K562 (cell line): ENCODE data around the gene B4GALNT3. TPM values are rescaled to one million over a fixed set of nuclear protein-coding genes. Genes with fewer than 3 reads are reported as not detected.

Experiments
- DEAF1 ChIP-seq: fragments of 450-650 bp; formaldehyde crosslinking; IDR thresholded peaks from 2 replicates; pipeline ENCODE4 v1.4.0; 2020; ENCODE audit warnings: mild to moderate bottlenecking, moderate library complexity
- GTF2A2 ChIP-seq: IDR thresholded peaks from 2 replicates; pipeline ENCODE4 v1.6.1; 2016; ENCODE audit warnings: mild to moderate bottlenecking, missing genetic modification characterization, missing compliant biosample characterization
- MECOM ChIP-seq: fragments of 250-450 bp; sonication (Bioruptor Pico); IDR thresholded peaks from 2 replicates; pipeline ENCODE4 v1.8.0; 2022; ENCODE audit warnings: inconsistent platforms
- SMAD4 ChIP-seq: fragments of 250-450 bp; sonication (Bioruptor Pico); conservative IDR thresholded peaks from 2 replicates; pipeline ENCODE4 v1.8.0; 2021; ENCODE audit warnings: inconsistent platforms, mild to moderate bottlenecking, moderate library complexity
- ZNF592 ChIP-seq: fragments of 450-650 bp; IDR thresholded peaks from 2 replicates; pipeline ENCODE4 v1.6.1; 2017; ENCODE audit warnings: antibody characterized with exemption, mild to moderate bottlenecking
- ZNF609 ChIP-seq: sonication (generic); formaldehyde crosslinking; IDR thresholded peaks from 2 replicates; pipeline ENCODE4 v1.8.1; 2023; ENCODE audit warnings: missing genetic modification reagents, mild to moderate bottlenecking, borderline replicate concordance
- ZNF696 ChIP-seq: fragments of 250-450 bp; sonication (Bioruptor Pico); conservative IDR thresholded peaks from 2 replicates; pipeline ENCODE4 v1.4.0; 2020; ENCODE audit warnings: mild to moderate bottlenecking, moderate library complexity
- ZNF766 ChIP-seq: fragments of 200-800 bp; sonication (Bioruptor generic); conservative IDR thresholded peaks from 2 replicates; pipeline ENCODE4 v1.6.1; 2016; ENCODE audit warnings: missing genetic modification characterization, missing compliant biosample characterization
- polyA plus RNA-seq, 8 experiments: library from polyadenylated mRNA; depleted of rRNA in 4 of 8; stranded (reverse) in 5 of 8; unstranded in 3 of 8; fragments of >200 nt; fragmentation: Nextera tagmentation in 2 of 8; fragmentation: Illumina TruSeq in 1 of 8; extraction: Ambion mirVana in 2 of 8; extraction: Trizol in 1 of 8; gene quantifications; 2 replicates each; pipeline versions ENCODE4 v1.2.1 to v1.2.3, GENCODE V29; 2011 to 2014; ENCODE audit warnings: inconsistent platforms in 1 of 8, missing spikeins in 1 of 8
- total RNA-seq, 7 experiments: library from RNA; depleted of rRNA in 6 of 7; stranded (reverse); fragments of >200 nt in 6 of 7; fragmentation: Illumina TruSeq in 2 of 7; extraction: Trizol in 2 of 7; gene quantifications; 2 replicates each; pipeline versions ENCODE4 v1.2.1 to v1.2.3, GENCODE V29; 2011 to 2021; ENCODE audit warnings: low replicate concordance in 1 of 7
- TF ChIP-seq, protein P1 (sequence below): fragments of 200-800 bp; sonication (Bioruptor generic); IDR thresholded peaks from 2 replicates; pipeline ENCODE4 v1.6.1; 2017; ENCODE audit warnings: missing genetic modification characterization, missing compliant biosample characterization
- TF ChIP-seq, protein P2 (sequence below): sonication (generic); formaldehyde crosslinking; IDR thresholded peaks from 2 replicates; pipeline ENCODE4 v1.8.0; 2022; ENCODE audit warnings: mild to moderate bottlenecking, missing genetic modification reagents, borderline replicate concordance

Gene B4GALNT3
- total and polyA plus RNA-seq, 9 of the 15 experiments (the other 6 are each of a cell fraction or from before 2014, with no cell fraction given): 0.04 to 0.36 (median 0.10) TPM; not detected in 6

DNA sequence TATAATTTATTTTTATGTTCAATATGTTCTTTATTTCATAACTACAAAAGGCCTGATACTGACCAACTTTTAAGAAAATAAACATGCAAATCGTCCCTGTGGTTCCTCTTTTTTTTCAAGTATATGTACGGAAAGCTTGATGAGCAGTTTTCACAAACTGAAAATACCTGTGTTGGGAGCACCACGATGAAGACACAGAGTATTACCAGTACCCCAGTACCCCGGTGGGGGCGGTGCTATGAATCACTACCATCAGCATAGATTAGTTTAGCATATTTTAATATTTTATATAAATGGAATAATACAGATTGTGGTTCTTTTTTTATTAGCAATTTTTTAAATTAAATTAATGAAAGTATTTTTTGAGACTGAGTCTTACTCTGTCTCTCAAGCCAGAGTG is 7.0 kb downstream of the B4GALNT3 start (continued):
- no peak for TF ChIP-seq ZNF609 (CRISPR knock-in tag)
- TF ChIP-seq, protein P1, sequence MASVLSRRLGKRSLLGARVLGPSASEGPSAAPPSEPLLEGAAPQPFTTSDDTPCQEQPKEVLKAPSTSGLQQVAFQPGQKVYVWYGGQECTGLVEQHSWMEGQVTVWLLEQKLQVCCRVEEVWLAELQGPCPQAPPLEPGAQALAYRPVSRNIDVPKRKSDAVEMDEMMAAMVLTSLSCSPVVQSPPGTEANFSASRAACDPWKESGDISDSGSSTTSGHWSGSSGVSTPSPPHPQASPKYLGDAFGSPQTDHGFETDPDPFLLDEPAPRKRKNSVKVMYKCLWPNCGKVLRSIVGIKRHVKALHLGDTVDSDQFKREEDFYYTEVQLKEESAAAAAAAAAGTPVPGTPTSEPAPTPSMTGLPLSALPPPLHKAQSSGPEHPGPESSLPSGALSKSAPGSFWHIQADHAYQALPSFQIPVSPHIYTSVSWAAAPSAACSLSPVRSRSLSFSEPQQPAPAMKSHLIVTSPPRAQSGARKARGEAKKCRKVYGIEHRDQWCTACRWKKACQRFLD: no peak
- TF ChIP-seq MECOM (CRISPR knock-in tag): no peak
- TF ChIP-seq ZNF766: no peak
- TF ChIP-seq GTF2A2 (tag): no peak
- TF ChIP-seq ZNF592: no peak
- TF ChIP-seq DEAF1: no peak
- no peak for TF ChIP-seq SMAD4 (CRISPR knock-in tag)
- TF ChIP-seq, protein P2, sequence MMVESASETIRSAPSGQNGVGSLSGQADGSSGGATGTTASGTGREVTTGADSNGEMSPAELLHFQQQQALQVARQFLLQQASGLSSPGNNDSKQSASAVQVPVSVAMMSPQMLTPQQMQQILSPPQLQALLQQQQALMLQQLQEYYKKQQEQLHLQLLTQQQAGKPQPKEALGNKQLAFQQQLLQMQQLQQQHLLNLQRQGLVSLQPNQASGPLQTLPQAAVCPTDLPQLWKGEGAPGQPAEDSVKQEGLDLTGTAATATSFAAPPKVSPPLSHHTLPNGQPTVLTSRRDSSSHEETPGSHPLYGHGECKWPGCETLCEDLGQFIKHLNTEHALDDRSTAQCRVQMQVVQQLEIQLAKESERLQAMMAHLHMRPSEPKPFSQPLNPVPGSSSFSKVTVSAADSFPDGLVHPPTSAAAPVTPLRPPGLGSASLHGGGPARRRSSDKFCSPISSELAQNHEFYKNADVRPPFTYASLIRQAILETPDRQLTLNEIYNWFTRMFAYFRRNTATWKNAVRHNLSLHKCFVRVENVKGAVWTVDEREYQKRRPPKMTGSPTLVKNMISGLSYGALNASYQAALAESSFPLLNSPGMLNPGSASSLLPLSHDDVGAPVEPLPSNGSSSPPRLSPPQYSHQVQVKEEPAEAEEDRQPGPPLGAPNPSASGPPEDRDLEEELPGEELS (CRISPR knock-in tag): no peak
- no peak for TF ChIP-seq ZNF696 (CRISPR knock-in tag)
